H1 (cell line): ENCODE measurements around the gene CAMKMT. TPM values are rescaled to one million over a fixed set of nuclear protein-coding genes. Genes with fewer than 3 reads are reported as not detected.

Source experiments
- BCL11A ChIP-seq, 2 experiments: IDR thresholded peaks; one replicate each; pipeline ENCODE4 v1.6.1; 2011; ENCODE audit warnings: low read depth in 2 of 2, low read length in 2 of 2, mild to moderate bottlenecking in 2 of 2
- EZH2 ChIP-seq: fragments of 200-600 bp; sonication (generic); IDR thresholded peaks from 2 replicates; pipeline ENCODE4 v1.7.1; 2012; ENCODE audit warnings: low read depth, mild to moderate bottlenecking, moderate library complexity, low read length, inconsistent platforms; ENCODE audit not compliant: severe bottlenecking
- HDAC2 ChIP-seq, 2 experiments: fragments of 300-600 bp in 1 of 2; sonication (generic) in 1 of 2; IDR thresholded peaks; 2 replicates each; pipeline ENCODE4 v1.6.1; 2011 to 2012; ENCODE audit warnings: low read depth in 2 of 2, low read length in 2 of 2, mild to moderate bottlenecking in 2 of 2, moderate library complexity in 2 of 2, borderline replicate concordance in 1 of 2, inconsistent platforms in 1 of 2
- HDAC6 ChIP-seq: IDR thresholded peaks from one replicate; pipeline ENCODE4 v1.7.1; 2012; ENCODE audit warnings: low read depth, mild to moderate bottlenecking, inconsistent platforms, low read length, moderate library complexity
- NANOG ChIP-seq: IDR thresholded peaks from 2 replicates; pipeline ENCODE4 v1.6.1; 2011; ENCODE audit warnings: low read length, low read depth, mild to moderate bottlenecking, inconsistent platforms; ENCODE audit not compliant: insufficient read depth, poor library complexity, severe bottlenecking
- POLR2A ChIP-seq, 2 experiments: IDR thresholded peaks; 1 replicate in 1 of 2; 2 replicates in 1 of 2; pipeline ENCODE4 v1.6.1; 2011; ENCODE audit warnings: low read depth in 2 of 2, low read length in 2 of 2, mild to moderate bottlenecking in 2 of 2; ENCODE audit errors: control extremely low read depth in 1 of 2
- POLR2AphosphoS5 ChIP-seq: IDR thresholded peaks from 2 replicates; pipeline ENCODE4 v1.6.1; 2011; ENCODE audit warnings: low read depth, low read length
- SP1 ChIP-seq: IDR thresholded peaks from 2 replicates; pipeline ENCODE4 v1.6.1; 2011; ENCODE audit warnings: low read depth, low read length
- TAF1 ChIP-seq: IDR thresholded peaks from 2 replicates; pipeline ENCODE4 v1.6.1; 2011; ENCODE audit warnings: mild to moderate bottlenecking, low read depth, low read length
- TCF12 ChIP-seq: IDR thresholded peaks from 2 replicates; pipeline ENCODE4 v1.6.1; 2011; ENCODE audit warnings: low read depth, mild to moderate bottlenecking, low read length
- polyA plus RNA-seq, 7 experiments: library from polyadenylated mRNA; depleted of rRNA in 3 of 7; stranded (reverse) in 5 of 7; unstranded in 2 of 7; fragments of >200 nt in 5 of 7; fragments of 200-250 nt in 2 of 7; gene quantifications; 1 replicate in 5 of 7; 2 replicates in 1 of 7; 4 replicates in 1 of 7; pipeline versions ENCODE4 v1.2.1 to v1.2.3, GENCODE V29; 2011 to 2013; ENCODE audit warnings: missing spikeins in 2 of 7, mixed read lengths in 2 of 7
- total RNA-seq: library from RNA; stranded (reverse); fragmentation: NEBNext Ultra II Directional; extraction: Animal tissue kit (Norgen Biotek cat#: 25700); gene quantifications from 2 replicates; pipeline ENCODE4 v1.2.1, GENCODE V29; 2021
- TF ChIP-seq, protein P1 (sequence below): fragments of 300-600 bp; sonication (generic); IDR thresholded peaks from 2 replicates; pipeline ENCODE4 v1.7.1; 2012; ENCODE audit warnings: low read length, moderate library complexity, mild to moderate bottlenecking, inconsistent platforms; ENCODE audit not compliant: insufficient replicate concordance

CAMKMT gene
- total and polyA plus RNA-seq, 2 of the 8 experiments (the other 6 are each of a cell fraction or from before 2014, with no cell fraction given), result 14.7 to 22.4 TPM

DNA sequence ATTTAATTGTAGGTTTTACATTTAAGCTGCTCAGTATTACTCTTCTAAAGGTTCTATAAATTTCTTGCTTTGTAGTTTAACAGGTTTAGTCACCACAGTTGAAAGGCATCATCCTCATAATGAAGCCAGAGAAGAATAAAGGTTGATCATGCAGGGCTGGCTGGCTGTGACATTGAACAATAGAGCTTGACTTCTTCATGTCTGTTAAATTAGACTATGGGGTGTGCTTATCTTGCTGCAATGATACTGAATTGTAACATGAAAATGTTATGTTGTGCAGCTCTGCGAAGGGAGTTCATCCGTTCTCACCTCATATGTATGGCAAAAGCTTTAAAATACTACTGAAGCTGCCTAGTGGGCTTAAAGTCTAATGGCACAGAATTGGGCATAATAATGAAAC, 81.8 kb downstream of the CAMKMT start (continued):
- TF ChIP-seq, protein P1, sequence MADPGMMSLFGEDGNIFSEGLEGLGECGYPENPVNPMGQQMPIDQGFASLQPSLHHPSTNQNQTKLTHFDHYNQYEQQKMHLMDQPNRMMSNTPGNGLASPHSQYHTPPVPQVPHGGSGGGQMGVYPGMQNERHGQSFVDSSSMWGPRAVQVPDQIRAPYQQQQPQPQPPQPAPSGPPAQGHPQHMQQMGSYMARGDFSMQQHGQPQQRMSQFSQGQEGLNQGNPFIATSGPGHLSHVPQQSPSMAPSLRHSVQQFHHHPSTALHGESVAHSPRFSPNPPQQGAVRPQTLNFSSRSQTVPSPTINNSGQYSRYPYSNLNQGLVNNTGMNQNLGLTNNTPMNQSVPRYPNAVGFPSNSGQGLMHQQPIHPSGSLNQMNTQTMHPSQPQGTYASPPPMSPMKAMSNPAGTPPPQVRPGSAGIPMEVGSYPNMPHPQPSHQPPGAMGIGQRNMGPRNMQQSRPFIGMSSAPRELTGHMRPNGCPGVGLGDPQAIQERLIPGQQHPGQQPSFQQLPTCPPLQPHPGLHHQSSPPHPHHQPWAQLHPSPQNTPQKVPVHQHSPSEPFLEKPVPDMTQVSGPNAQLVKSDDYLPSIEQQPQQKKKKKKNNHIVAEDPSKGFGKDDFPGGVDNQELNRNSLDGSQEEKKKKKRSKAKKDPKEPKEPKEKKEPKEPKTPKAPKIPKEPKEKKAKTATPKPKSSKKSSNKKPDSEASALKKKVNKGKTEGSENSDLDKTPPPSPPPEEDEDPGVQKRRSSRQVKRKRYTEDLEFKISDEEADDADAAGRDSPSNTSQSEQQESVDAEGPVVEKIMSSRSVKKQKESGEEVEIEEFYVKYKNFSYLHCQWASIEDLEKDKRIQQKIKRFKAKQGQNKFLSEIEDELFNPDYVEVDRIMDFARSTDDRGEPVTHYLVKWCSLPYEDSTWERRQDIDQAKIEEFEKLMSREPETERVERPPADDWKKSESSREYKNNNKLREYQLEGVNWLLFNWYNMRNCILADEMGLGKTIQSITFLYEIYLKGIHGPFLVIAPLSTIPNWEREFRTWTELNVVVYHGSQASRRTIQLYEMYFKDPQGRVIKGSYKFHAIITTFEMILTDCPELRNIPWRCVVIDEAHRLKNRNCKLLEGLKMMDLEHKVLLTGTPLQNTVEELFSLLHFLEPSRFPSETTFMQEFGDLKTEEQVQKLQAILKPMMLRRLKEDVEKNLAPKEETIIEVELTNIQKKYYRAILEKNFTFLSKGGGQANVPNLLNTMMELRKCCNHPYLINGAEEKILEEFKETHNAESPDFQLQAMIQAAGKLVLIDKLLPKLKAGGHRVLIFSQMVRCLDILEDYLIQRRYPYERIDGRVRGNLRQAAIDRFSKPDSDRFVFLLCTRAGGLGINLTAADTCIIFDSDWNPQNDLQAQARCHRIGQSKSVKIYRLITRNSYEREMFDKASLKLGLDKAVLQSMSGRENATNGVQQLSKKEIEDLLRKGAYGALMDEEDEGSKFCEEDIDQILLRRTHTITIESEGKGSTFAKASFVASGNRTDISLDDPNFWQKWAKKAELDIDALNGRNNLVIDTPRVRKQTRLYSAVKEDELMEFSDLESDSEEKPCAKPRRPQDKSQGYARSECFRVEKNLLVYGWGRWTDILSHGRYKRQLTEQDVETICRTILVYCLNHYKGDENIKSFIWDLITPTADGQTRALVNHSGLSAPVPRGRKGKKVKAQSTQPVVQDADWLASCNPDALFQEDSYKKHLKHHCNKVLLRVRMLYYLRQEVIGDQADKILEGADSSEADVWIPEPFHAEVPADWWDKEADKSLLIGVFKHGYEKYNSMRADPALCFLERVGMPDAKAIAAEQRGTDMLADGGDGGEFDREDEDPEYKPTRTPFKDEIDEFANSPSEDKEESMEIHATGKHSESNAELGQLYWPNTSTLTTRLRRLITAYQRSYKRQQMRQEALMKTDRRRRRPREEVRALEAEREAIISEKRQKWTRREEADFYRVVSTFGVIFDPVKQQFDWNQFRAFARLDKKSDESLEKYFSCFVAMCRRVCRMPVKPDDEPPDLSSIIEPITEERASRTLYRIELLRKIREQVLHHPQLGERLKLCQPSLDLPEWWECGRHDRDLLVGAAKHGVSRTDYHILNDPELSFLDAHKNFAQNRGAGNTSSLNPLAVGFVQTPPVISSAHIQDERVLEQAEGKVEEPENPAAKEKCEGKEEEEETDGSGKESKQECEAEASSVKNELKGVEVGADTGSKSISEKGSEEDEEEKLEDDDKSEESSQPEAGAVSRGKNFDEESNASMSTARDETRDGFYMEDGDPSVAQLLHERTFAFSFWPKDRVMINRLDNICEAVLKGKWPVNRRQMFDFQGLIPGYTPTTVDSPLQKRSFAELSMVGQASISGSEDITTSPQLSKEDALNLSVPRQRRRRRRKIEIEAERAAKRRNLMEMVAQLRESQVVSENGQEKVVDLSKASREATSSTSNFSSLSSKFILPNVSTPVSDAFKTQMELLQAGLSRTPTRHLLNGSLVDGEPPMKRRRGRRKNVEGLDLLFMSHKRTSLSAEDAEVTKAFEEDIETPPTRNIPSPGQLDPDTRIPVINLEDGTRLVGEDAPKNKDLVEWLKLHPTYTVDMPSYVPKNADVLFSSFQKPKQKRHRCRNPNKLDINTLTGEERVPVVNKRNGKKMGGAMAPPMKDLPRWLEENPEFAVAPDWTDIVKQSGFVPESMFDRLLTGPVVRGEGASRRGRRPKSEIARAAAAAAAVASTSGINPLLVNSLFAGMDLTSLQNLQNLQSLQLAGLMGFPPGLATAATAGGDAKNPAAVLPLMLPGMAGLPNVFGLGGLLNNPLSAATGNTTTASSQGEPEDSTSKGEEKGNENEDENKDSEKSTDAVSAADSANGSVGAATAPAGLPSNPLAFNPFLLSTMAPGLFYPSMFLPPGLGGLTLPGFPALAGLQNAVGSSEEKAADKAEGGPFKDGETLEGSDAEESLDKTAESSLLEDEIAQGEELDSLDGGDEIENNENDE, result no peak
- TF ChIP-seq HDAC6 (no peak), BCL11A (IDR thresholded peaks at IDR 0.05; ENCODE audit: low read depth in 2 of 2, low read length in 2 of 2) (no peak), HDAC2 (IDR thresholded peaks at IDR 0.05; ENCODE audit: borderline replicate concordance in 1 of 2, low read depth in 2 of 2, low read length in 2 of 2) (no peak), POLR2A (IDR thresholded peaks at IDR 0.05; ENCODE audit: control extremely low read depth in 1 of 2, low read depth in 2 of 2, low read length in 2 of 2) (peak in 1 of 2 experiments; percentile 53; a peak in 1 of 3 replicates), NANOG (no peak), TAF1 (no peak), TCF12 (no peak), EZH2 (no peak), POLR2AphosphoS5 (peak; percentile 19; the same call in 1 of the 2 replicates), SP1 (no peak)
